SK-N-SH treated with all-trans-retinoic acid at 6 μM for 48 hours (cell line): ENCODE results near the gene KCNJ16.

Experiments
- ATAC-seq: fragments of 200-7000 bp; cut with Tn5 transposase; 3 replicates; pipeline ENCODE4 v1.9.1; 2020; ENCODE audit warnings: mild to moderate bottlenecking, moderate library complexity
- ARNTL ChIP-seq: fragments of 450-650 bp; formaldehyde crosslinking; IDR thresholded peaks from 2 replicates; pipeline ENCODE4 v1.5.0; 2020; ENCODE audit warnings: low read depth, mild to moderate bottlenecking, moderate library complexity, borderline replicate concordance
- BACH2 ChIP-seq: fragments of 250-450 bp; sonication (Bioruptor Pico); IDR thresholded peaks from 2 replicates; pipeline ENCODE4 v1.9.0; 2021; ENCODE audit warnings: mild to moderate bottlenecking, borderline replicate concordance
- CSDC2 ChIP-seq: fragments of 250-450 bp; sonication (Bioruptor Pico); IDR thresholded peaks from 2 replicates; pipeline ENCODE4 v1.5.0; 2020; ENCODE audit warnings: mild to moderate bottlenecking, moderate library complexity
- ESRRG ChIP-seq: fragments of 250-450 bp; sonication (Bioruptor Pico); IDR thresholded peaks from 2 replicates; pipeline ENCODE4 v1.6.1; 2021; ENCODE audit warnings: mild to moderate bottlenecking
- GLIS3 ChIP-seq: fragments of 250-450 bp; sonication (Bioruptor Pico); IDR thresholded peaks from 2 replicates; pipeline ENCODE4 v1.5.0; 2020; ENCODE audit warnings: mild to moderate bottlenecking, moderate library complexity
- ISL1 ChIP-seq: fragments of 250-450 bp; sonication (Bioruptor Pico); IDR thresholded peaks from 2 replicates; pipeline ENCODE4 v2.1.2; 2022; ENCODE audit warnings: mild to moderate bottlenecking, moderate library complexity
- OSR1 ChIP-seq: fragments of 250-450 bp; sonication (Bioruptor Pico); IDR thresholded peaks from 2 replicates; pipeline ENCODE4 v1.8.0; 2022; ENCODE audit warnings: moderate library complexity, mild to moderate bottlenecking, inconsistent platforms
- PPARA ChIP-seq: fragments of 250-450 bp; sonication (Bioruptor Pico); IDR thresholded peaks from 2 replicates; pipeline ENCODE4 v1.5.0; 2020; ENCODE audit warnings: mild to moderate bottlenecking, borderline replicate concordance
- RARB ChIP-seq: fragments of 250-450 bp; sonication (Bioruptor Pico); IDR thresholded peaks from 2 replicates; pipeline ENCODE4 v1.8.0; 2021; ENCODE audit warnings: mild to moderate bottlenecking, moderate library complexity
- SNAI2 ChIP-seq: fragments of 250-450 bp; sonication (Bioruptor Pico); IDR thresholded peaks from 2 replicates; pipeline ENCODE4 v1.5.0; 2020; ENCODE audit warnings: mild to moderate bottlenecking, moderate library complexity
- TCF4 ChIP-seq: fragments of 250-450 bp; sonication (Bioruptor Pico); IDR thresholded peaks from 2 replicates; pipeline ENCODE4 v1.8.0; 2021; ENCODE audit warnings: mild to moderate bottlenecking, moderate library complexity, borderline replicate concordance
- TOX ChIP-seq: fragments of 250-450 bp; sonication (Bioruptor Pico); IDR thresholded peaks from 2 replicates; pipeline ENCODE4 v1.8.0; 2021; ENCODE audit warnings: mild to moderate bottlenecking, moderate library complexity, borderline replicate concordance
- ZC3H10 ChIP-seq: fragments of 250-450 bp; sonication (Bioruptor Pico); IDR thresholded peaks from 2 replicates; pipeline ENCODE4 v1.5.1; 2021; ENCODE audit warnings: mild to moderate bottlenecking, moderate library complexity
- ZFP3 ChIP-seq: fragments of 250-450 bp; sonication (Bioruptor Pico); IDR thresholded peaks from 2 replicates; pipeline ENCODE4 v1.5.0; 2020; ENCODE audit warnings: mild to moderate bottlenecking, moderate library complexity
- ZFP30 ChIP-seq: fragments of 450-650 bp; formaldehyde crosslinking; IDR thresholded peaks from 2 replicates; pipeline ENCODE4 v1.5.0; 2022; ENCODE audit warnings: mild to moderate bottlenecking, moderate library complexity
- ZNF565 ChIP-seq: fragments of 450-650 bp; formaldehyde crosslinking; conservative IDR thresholded peaks from 2 replicates; pipeline ENCODE4 v1.5.0; 2020; ENCODE audit warnings: low read depth, mild to moderate bottlenecking, moderate library complexity
- ZNF70 ChIP-seq: fragments of 450-650 bp; formaldehyde crosslinking; IDR thresholded peaks from 2 replicates; pipeline ENCODE4 v1.5.0; 2020; ENCODE audit warnings: mild to moderate bottlenecking, moderate library complexity
- TF ChIP-seq, protein P1 (sequence below): fragments of 250-450 bp; sonication (Bioruptor Pico); IDR thresholded peaks from 2 replicates; pipeline ENCODE4 v1.8.0; 2020; ENCODE audit warnings: mild to moderate bottlenecking, moderate library complexity, borderline replicate concordance
- TF ChIP-seq, protein P2 (sequence below): fragments of 250-450 bp; sonication (Bioruptor Pico); IDR thresholded peaks from 2 replicates; pipeline ENCODE4 v1.8.0; 2021; ENCODE audit warnings: low read depth, mild to moderate bottlenecking, moderate library complexity, borderline replicate concordance
- TF ChIP-seq, protein P3 (sequence below): fragments of 250-450 bp; sonication (Bioruptor Pico); IDR thresholded peaks from 2 replicates; pipeline ENCODE4 v1.5.1; 2020; ENCODE audit warnings: low read depth, mild to moderate bottlenecking, moderate library complexity
- TF ChIP-seq, protein P4 (sequence below): fragments of 250-450 bp; sonication (Bioruptor Pico); IDR thresholded peaks from 2 replicates; pipeline ENCODE4 v1.5.0; 2020; ENCODE audit warnings: mild to moderate bottlenecking, moderate library complexity
- TF ChIP-seq, protein P5 (sequence below): fragments of 250-450 bp; sonication (Bioruptor Pico); IDR thresholded peaks from 2 replicates; pipeline ENCODE4 v1.5.1; 2021; ENCODE audit warnings: mild to moderate bottlenecking, moderate library complexity

Gene KCNJ16

DNA sequence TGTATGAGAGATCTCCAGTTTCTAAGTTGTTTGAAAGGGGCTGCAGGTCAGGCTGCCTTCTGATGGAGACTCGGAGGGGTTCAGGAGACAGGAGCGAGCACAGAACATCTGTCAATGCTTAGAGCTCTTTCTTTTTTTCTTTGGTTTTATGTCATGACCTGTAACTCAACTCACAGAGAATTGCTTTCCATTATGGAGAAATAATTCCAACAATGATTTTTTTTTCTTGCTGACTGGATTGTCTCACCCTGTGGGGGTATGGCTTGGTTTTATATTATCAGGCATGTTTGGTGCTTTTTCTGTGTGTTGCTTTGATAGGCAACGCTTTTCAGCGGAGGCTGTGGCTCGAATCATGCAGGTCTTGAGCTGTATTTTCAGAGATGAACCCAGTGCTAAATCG, 83.6 kb downstream of the KCNJ16 start (continued):
- TF ChIP-seq ARNTL (no peak), ISL1 (CRISPR knock-in tag) (no peak), ZNF70 (CRISPR knock-in tag) (no peak), SNAI2 (no peak), ZFP30 (no peak), ZC3H10 (CRISPR knock-in tag) (no peak)

DNA sequence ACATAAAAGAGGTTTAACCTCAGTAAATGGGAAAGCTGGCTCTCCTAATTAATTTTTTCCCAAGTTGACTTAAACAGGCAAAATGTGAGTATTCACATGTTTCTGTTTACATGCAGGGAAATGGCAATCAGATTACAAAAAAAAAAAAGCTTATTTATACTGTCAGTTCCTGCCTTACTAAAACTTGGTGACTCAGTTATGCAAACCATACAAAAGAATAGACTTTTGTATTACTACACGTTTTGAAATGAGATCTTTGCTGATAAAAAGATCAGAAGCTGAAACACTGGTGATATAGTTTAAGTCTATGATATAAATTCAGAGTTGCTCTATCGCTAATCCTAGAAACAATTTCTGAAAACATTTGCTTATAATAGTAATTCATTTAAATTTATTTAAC, 85.0 kb downstream of the KCNJ16 start:
- TF ChIP-seq ZNF565 (CRISPR knock-in tag) (no peak), TOX (CRISPR knock-in tag) (no peak)
- no peak for ATAC-seq

DNA sequence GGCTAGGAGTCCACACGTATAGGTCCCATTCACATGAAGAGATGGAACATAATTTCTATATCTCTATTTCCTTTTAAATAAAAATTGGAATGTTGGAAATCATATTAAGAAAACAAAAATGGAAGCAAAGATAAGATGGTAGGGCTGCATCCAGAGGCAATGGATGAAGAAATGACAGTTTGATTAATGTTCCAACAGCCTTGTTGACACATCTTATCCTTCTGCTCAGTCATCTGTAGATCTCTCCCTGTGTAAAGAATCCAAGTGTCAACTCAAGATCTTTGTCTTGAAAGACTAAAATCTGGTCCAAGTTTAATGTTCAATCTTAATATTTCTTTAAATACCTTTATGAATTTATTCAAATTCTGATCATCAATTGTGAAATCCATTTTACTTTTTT, 86.5 kb downstream of the KCNJ16 start:
- no peak for ATAC-seq
- TF ChIP-seq ZFP30 (no peak), BACH2 (no peak), TOX (CRISPR knock-in tag) (no peak), ZFP3 (CRISPR knock-in tag) (no peak), CSDC2 (CRISPR knock-in tag) (no peak), RARB (CRISPR knock-in tag) (no peak), ZNF70 (CRISPR knock-in tag) (no peak), ESRRG (CRISPR knock-in tag) (no peak), TCF4 (CRISPR knock-in tag) (no peak), PPARA (CRISPR knock-in tag) (no peak), OSR1 (CRISPR knock-in tag) (no peak), GLIS3 (CRISPR knock-in tag) (no peak), ARNTL (no peak)
- TF ChIP-seq, protein P1, sequence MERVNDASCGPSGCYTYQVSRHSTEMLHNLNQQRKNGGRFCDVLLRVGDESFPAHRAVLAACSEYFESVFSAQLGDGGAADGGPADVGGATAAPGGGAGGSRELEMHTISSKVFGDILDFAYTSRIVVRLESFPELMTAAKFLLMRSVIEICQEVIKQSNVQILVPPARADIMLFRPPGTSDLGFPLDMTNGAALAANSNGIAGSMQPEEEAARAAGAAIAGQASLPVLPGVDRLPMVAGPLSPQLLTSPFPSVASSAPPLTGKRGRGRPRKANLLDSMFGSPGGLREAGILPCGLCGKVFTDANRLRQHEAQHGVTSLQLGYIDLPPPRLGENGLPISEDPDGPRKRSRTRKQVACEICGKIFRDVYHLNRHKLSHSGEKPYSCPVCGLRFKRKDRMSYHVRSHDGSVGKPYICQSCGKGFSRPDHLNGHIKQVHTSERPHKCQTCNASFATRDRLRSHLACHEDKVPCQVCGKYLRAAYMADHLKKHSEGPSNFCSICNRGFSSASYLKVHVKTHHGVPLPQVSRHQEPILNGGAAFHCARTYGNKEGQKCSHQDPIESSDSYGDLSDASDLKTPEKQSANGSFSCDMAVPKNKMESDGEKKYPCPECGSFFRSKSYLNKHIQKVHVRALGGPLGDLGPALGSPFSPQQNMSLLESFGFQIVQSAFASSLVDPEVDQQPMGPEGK, result no peak
- TF ChIP-seq, protein P2, sequence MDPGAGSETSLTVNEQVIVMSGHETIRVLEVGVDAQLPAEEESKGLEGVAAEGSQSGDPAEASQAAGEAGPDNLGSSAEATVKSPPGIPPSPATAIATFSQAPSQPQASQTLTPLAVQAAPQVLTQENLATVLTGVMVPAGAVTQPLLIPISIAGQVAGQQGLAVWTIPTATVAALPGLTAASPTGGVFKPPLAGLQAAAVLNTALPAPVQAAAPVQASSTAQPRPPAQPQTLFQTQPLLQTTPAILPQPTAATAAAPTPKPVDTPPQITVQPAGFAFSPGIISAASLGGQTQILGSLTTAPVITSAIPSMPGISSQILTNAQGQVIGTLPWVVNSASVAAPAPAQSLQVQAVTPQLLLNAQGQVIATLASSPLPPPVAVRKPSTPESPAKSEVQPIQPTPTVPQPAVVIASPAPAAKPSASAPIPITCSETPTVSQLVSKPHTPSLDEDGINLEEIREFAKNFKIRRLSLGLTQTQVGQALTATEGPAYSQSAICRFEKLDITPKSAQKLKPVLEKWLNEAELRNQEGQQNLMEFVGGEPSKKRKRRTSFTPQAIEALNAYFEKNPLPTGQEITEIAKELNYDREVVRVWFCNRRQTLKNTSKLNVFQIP, result no peak
- TF ChIP-seq, protein P3, sequence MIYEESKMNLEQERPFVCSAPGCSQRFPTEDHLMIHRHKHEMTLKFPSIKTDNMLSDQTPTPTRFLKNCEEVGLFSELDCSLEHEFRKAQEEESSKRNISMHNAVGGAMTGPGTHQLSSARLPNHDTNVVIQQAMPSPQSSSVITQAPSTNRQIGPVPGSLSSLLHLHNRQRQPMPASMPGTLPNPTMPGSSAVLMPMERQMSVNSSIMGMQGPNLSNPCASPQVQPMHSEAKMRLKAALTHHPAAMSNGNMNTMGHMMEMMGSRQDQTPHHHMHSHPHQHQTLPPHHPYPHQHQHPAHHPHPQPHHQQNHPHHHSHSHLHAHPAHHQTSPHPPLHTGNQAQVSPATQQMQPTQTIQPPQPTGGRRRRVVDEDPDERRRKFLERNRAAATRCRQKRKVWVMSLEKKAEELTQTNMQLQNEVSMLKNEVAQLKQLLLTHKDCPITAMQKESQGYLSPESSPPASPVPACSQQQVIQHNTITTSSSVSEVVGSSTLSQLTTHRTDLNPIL (CRISPR knock-in tag), result no peak

DNA sequence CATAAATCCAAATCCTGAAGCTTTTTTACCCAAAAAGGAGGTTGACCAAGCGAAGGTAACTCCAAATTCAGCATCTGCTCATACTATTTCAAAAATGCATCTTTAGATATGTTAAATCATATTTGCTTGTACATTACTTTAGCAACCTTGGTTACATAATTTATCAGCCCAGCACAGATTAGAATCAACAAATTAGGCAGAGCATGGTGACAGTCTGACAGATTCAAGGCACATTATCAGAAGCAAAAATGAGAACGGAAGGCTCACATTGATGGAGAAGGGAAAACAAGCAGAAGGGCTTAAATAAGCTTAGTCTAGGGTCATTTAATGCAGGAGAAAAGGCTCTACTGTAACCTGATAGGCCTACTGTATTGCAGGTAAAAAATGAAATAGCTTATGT, 90.4 kb downstream of the KCNJ16 start:
- no peak for ATAC-seq
- TF ChIP-seq ESRRG (CRISPR knock-in tag) (no peak), ISL1 (CRISPR knock-in tag) (peak; percentile 20; the same call in 1 of the 2 replicates)

DNA sequence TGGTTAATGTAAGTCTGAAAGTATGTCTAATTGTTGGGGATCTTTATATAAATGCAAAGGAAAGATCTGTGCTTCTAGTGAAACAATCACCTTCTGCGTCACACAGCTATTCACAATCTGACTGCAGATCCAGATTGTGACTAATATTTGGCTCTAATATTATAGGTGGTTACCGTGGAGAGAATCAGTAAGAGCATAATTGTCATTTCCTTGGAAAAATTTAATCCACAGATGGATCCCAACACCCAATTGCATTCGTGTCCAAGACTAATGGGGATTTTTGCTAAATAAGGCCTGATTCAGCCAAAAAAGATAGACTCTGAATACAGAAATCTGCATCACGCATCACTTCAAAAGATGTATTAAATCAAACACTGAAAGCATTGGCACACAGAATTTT, 91.6 kb downstream of the KCNJ16 start:
- no peak for TF ChIP-seq ISL1 (CRISPR knock-in tag)
- TF ChIP-seq, protein P4, sequence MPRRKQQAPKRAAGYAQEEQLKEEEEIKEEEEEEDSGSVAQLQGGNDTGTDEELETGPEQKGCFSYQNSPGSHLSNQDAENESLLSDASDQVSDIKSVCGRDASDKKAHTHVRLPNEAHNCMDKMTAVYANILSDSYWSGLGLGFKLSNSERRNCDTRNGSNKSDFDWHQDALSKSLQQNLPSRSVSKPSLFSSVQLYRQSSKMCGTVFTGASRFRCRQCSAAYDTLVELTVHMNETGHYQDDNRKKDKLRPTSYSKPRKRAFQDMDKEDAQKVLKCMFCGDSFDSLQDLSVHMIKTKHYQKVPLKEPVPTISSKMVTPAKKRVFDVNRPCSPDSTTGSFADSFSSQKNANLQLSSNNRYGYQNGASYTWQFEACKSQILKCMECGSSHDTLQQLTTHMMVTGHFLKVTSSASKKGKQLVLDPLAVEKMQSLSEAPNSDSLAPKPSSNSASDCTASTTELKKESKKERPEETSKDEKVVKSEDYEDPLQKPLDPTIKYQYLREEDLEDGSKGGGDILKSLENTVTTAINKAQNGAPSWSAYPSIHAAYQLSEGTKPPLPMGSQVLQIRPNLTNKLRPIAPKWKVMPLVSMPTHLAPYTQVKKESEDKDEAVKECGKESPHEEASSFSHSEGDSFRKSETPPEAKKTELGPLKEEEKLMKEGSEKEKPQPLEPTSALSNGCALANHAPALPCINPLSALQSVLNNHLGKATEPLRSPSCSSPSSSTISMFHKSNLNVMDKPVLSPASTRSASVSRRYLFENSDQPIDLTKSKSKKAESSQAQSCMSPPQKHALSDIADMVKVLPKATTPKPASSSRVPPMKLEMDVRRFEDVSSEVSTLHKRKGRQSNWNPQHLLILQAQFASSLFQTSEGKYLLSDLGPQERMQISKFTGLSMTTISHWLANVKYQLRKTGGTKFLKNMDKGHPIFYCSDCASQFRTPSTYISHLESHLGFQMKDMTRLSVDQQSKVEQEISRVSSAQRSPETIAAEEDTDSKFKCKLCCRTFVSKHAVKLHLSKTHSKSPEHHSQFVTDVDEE (CRISPR knock-in tag), result no peak
- no peak for TF ChIP-seq ZNF565 (CRISPR knock-in tag)
- no peak for TF ChIP-seq OSR1 (CRISPR knock-in tag)
- no peak for TF ChIP-seq TCF4 (CRISPR knock-in tag)
- no peak for TF ChIP-seq ARNTL
- TF ChIP-seq, protein P5, sequence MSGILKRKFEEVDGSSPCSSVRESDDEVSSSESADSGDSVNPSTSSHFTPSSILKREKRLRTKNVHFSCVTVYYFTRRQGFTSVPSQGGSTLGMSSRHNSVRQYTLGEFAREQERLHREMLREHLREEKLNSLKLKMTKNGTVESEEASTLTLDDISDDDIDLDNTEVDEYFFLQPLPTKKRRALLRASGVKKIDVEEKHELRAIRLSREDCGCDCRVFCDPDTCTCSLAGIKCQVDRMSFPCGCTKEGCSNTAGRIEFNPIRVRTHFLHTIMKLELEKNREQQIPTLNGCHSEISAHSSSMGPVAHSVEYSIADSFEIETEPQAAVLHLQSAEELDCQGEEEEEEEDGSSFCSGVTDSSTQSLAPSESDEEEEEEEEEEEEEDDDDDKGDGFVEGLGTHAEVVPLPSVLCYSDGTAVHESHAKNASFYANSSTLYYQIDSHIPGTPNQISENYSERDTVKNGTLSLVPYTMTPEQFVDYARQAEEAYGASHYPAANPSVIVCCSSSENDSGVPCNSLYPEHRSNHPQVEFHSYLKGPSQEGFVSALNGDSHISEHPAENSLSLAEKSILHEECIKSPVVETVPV (CRISPR knock-in tag), result no peak
- TF ChIP-seq PPARA (CRISPR knock-in tag), result no peak
- TF ChIP-seq, protein P2, result no peak
- TF ChIP-seq BACH2, result no peak
- TF ChIP-seq, all 23 proteins: peak for 0
- no peak for ATAC-seq
